GM18502 (cell line): ENCODE measurements around the gene EML2.
"Not testable (repeated sequence)": the region's sequence is repeated elsewhere in the genome, so short reads cannot be mapped to it uniquely, and the experiment has no call there.

ENCODE experiments used
- ATAC-seq: cut with Tn5 transposase; IDR thresholded peaks from one replicate; pipeline ENCODE4 v1.9.1; 2021; ENCODE audit warnings: mild to moderate bottlenecking; ENCODE audit not compliant: unreplicated experiment, poor library complexity

EML2 gene, protein sequence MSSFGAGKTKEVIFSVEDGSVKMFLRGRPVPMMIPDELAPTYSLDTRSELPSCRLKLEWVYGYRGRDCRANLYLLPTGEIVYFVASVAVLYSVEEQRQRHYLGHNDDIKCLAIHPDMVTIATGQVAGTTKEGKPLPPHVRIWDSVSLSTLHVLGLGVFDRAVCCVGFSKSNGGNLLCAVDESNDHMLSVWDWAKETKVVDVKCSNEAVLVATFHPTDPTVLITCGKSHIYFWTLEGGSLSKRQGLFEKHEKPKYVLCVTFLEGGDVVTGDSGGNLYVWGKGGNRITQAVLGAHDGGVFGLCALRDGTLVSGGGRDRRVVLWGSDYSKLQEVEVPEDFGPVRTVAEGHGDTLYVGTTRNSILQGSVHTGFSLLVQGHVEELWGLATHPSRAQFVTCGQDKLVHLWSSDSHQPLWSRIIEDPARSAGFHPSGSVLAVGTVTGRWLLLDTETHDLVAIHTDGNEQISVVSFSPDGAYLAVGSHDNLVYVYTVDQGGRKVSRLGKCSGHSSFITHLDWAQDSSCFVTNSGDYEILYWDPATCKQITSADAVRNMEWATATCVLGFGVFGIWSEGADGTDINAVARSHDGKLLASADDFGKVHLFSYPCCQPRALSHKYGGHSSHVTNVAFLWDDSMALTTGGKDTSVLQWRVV

DNA sequence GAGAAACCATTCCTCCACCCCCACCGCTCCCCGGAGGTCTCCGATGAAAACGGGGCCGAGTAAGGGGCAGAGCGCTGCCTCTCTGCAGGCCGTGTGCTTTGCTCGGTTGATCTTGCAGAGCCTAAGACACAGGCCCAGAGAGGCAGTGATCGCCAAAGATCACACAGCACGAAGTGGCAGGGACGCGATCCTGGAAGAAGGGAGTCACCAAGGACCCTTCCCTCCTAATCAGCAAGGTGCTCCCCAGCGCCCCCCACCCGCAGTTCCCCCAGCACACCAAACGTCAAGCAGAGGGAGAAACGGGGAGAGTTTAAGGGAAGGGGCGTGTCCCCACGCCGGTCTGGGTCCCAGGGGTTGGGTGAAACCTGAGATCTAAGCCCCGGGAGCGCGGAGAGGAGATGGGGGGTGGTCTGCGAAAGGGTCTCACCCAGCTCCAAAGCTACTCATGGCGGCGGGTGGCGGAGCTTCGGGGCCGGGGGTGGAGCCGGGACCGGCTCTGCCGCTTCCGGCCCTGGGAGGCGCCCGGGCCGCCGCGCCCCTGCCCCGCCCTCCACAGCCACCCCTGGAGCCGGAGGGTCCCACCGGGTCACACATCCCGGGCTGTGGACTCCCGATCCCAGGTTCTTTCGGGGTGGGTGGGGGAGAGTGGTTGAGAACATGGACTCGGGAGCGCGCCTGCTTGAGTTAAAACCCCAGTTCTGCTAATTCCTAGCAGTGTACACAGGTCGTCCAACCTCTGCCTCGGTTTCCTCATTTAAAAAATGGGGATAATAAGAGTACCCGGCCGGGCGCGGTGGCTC is at the start of gene EML2:
Gene EML2 (minus strand): TSS at position 468 of the 800 bp plus-strand sequence. CDS start 21 bp downstream, at position 447.
- no peak for ATAC-seq

DNA sequence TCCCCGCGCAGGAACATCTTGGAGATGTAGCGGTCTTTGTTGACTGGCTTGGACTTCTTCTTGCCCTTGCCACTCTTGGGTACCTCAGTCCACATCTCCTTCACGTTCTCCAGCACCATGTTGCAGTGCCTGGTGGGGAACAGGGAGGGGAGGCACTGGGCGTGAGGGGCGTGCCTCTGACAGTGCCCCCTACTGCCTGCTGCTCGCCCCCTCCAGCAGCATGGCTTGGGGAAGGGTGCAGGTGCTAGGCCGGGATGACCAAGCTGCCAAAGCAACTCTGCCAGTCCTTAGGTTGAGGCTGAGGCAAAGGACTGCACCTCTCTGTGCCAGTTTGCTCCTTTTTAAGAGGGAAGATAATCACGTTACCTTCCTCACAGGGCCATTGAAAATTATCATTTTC is 48.4 kb upstream of the EML2 start:
- no peak for ATAC-seq

DNA sequence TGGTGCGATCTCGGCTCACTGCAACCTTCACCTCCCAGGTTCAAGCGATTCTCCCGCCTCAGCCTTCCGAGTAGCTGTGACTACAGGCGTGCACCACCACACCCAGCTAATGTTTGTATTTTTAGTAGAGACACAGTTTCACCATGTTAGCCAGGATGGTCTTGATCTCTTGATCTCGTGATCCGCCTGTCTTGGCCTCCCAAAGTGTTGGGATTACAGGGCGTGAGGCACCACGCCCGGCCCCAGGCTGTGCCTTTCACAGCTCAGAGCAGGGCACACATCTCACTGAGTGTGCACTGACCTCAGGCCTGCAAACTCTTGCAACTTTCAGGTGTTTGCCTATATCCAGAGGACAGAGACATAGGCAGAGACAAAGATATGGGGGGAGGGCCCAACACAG is 45.8 kb upstream of the EML2 start:
- not testable (repeated sequence) for ATAC-seq

DNA sequence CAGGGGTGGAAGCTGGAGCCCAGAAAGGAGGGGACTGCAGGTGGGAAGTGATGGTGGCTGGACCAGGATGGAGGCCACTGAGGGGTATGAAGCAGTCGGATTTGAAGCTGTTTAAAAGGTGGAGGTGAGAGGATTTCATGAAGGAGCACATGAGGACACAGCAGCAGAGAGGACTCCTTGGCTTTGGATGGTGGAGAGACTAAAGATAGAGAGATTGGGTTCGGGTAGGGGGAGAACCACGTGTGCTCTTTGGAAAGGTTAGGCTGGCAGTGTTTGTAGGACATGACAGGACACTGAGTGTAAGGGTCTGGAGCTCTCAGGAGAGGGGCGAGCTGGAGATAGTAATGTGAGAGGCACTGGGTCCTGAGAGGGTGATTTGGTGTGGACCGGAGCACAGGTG is 43.7 kb upstream of the EML2 start:
- no peak for ATAC-seq

DNA sequence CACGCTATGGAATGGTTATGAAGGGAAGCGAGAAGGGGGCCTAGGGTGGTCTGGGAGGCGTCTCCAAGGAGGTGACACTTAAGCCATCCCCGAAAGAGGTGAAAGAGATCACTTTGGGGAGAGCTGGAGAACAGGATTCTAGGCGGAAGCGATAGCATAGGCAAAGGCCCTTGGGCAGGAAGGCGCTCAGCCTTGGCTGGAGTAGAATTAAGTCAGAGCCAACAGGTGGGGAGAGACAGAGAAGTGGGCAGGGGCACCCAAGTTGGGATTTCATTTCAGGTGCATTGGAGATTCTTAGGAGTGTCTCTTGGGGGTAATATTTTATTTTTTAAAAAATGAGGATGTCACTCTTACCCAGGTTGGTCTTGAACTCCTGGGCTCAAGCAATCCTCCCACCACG is 42.9 kb upstream of the EML2 start:
- no peak for ATAC-seq

DNA sequence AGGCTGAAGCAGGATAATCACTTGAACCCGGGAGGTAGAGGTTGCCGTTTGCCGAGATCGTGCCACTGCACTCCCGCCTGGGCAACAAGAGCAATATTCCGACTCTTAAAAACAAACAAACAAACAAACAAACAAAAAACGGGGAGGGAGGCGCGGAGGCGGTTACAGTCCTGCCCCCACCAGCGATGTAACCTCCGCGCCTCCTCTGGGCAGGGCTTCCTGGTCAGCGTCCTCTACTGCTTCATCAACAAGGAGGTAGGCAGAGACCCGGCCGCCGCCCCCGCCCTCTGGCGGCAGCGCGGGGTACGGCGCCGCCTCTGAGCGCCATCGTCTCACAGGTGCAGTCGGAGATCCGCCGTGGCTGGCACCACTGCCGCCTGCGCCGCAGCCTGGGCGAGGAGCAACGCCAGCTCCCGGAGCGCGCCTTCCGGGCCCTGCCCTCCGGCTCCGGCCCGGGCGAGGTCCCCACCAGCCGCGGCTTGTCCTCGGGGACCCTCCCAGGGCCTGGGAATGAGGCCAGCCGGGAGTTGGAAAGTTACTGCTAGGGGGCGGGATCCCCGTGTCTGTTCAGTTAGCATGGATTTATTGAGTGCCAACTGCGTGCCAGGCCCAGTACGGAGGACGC is 42.3 kb upstream of the EML2 start:
- peak; percentile 74 for ATAC-seq

DNA sequence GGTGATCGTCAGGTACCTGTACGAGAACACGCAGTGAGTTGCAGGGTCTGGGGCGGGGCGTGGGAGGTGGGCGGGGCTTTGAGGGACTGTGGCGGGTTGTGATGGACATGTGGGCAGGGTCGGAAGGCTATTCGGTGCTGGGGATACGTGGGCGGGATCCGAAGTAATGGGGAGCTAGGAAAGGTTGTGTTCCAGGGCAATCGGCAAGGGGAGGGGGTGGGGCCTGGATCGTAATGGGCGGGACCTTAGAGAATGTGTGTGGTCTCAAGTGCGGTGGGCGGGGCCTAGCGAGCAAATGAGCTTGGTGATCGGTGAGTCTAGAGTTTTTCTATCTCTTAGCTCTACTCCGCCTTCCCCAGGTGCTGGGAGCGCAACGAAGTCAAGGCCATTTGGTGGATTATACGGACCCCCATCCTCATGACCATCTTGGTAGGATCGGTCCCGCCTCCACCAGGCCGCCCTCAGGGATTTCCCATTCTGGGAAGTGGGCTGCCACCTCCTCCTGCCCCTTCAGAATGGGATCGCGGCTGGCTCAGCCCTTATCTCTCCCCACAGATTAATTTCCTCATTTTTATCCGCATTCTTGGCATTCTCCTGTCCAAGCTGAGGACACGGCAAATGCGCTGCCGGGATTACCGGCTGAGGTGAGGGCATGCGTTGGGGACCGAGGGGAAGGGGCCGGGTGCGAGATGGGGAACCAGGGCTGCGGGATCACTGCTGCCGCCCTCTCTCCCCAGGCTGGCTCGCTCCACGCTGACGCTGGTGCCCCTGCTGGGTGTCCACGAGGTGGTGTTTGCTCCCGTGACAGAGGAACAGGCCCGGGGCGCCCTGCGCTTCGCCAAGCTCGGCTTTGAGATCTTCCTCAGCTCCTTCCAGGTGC is 38.4 kb upstream of the EML2 start:
- peak; percentile 50 for ATAC-seq

DNA sequence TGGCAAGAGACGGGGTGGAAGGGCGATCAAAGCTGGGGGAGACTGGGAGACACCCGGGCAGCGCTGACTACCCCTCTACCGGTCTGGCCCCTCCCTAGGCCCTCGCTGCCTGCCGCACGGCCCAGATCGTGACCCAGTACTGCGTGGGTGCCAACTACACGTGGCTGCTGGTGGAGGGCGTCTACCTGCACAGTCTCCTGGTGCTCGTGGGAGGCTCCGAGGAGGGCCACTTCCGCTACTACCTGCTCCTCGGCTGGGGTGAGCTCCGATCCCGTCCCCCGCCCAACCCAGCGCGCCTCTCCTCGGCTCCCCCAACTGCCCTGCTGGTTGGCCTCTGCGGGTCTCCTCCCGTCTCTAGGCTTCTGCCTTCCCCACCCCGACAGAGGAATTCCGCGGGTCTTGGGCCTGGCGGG is 37.7 kb upstream of the EML2 start:
- ATAC-seq = peak; percentile 18

DNA sequence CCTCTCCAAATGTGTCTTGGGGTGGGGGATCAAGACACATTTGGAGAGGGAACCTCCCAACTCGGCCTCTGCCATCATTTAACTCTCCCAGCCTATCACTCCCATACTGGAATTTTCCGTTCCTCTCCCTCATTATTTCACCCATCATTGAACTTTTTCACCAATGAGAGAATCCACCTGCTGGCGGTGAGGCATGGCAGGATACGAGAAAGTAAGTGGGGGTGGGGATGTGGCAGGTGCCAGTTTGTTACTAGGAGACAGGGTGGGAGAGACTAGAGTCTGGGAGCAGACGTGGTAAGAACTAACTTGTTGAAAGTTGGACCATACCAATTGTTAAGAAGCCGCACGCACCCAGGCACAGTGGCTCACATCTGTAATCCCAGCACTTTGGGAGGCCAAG is 35.7 kb upstream of the EML2 start:
- no peak for ATAC-seq

DNA sequence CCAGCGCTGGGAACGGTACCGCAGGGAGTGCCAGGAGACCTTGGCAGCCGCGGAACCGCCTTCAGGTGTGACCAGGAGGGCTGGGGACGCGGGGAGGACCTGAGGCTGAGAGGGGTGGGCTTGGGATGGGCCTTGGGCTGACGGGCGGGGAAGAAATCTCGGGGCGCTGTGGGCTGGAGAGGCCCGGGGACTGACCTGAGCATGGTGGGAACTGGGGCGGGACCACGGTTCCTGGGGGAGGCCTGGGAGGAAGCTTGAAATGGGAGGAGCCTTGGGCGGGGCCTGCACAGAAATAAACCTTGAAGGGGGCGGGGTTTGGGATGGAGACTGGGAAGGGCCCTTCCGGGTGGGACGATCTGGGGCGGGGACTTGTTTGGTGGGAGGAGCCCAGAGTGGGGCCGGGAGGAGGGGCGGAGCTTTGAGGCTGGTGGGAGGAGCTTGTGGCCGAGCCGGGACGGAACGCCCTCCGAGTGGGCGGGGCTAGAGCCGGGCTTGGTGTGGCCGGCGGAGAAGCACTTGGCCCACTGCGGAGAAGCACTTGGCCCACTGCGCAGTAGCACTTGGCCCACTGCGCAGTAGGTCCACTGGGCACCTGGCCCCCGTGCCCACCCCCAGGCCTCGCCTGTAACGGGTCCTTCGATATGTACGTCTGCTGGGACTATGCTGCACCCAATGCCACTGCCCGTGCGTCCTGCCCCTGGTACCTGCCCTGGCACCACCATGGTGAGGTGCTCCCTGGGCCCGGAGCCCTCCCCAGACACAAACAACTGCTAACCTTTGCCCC is 31.7 kb upstream of the EML2 start:
- ATAC-seq = no peak

DNA sequence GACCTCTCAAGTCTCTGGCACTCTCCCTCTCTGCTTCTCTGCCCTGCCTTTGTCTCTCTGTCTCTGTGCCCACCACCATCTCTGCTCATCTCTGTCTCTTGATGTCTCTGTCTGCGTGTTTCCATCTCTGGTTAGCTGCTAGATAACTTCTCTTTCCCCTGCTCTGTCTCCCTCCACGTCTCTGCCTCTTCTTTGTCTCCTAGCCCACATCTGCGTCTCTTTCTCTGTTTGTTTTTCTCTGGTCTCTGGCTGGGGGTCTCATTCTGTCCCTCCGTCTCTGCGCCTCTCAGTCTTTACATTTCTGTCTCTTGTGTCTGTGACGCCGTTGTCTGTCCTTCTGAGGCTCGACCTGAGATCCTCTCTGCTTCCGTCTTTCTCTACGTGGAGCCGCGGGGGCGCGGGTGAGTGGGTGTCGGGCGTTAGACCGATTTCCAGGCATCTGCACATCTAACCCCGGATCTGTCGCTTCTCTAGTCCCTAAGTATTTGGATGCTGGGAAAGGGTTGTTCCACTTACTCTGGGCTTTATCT is 29.2 kb upstream of the EML2 start:
- ATAC-seq = peak; percentile 3

DNA sequence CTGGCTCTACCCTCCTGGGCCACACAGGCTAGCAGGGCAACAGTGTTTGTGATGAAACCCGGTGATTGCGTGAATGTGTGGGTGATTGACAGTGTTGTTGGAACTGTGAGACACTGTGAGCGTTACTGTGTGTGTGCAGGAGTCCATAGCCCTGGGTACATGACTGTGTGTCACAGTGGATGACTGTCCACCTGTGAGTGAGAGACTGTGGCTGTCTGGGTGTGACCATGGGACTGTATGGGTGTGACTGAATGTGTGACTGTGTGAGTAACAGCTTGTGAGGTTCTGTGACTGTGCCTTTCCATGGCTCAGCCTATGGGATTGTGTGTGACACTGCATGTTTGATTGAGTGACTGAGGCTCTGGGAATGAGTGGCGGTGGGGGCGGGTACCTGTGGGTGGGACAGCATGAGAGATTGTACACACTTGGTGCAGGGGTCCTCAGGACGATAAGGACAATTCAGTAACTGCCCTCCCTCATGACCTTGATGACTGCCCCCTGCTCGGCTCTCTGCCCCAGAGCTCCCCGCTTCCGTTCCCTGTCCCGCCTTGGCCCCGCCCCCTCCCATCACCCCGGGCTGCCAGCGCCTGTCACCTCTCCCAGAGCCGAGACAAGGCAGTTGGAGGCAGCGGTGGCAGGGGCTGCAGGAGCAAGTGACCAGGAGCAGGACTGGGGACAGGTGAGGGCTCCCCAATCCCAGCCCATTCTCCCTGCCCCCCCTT is 28.6 kb upstream of the EML2 start, which contains the start of gene GIPR:
Gene GIPR (plus strand): TSS at position 602 of the 722 bp plus-strand sequence. CDS start 1,300 bp downstream, outside the sequence.
- peak; percentile 32 for ATAC-seq

DNA sequence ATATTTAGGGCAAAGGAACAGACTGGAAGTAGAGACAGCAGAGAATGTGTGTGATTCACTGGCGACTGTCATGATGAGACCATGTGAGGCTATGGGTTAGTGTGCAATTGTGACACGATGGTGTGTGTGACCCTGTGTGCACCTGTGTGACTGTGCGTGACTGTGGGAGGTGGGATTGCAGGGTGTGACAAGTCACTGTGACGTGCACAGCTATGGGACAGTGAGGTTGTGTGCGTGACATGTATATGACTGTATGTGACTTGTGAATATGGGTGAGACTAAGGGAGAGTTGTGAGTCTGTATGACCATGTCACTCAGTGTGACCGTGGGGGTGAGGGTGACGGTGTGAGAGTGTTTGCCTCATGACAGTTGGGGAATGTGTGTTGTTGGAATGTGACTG is 25.4 kb upstream of the EML2 start:
- no peak for ATAC-seq

DNA sequence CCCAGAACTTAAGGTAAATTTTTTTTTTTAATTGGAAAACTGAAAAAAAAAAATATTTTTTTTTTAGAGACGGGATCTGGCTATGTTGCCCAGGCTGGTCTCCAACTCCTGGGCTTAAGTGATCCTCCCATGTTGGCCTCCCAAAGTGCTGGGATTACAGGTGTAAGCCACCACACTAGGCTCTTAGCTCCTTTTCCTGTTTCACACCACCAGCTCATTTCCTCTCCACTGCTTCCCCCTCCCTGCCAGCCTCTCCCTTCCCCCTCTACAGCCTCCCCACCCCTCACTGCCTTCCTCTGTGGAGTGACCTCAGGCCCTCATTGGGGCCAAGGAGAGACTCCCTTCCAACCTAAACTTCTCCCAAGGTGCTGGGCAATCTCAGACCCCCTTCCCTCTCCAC is 24.6 kb upstream of the EML2 start:
- no peak for ATAC-seq

DNA sequence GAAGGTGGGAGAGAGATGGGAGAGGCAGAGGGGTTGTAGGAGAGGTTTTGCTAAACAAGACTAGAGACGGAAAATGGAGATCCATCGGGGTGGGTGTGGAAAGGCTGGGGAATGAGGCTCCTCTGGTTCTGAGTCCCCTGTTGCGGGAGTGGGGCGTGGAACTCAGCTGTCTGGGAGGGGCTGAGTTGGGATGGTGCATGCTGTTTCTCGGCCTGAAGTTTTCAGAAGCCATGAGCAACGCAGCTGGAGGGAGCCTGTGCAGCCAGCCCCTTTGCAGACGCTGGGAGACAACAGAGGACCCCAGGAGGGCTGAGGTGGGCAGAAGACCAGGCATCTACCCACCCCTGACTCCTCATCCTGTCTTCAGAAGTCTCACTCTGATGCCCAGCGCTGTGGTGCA is 21.4 kb upstream of the EML2 start:
- ATAC-seq = no peak

DNA sequence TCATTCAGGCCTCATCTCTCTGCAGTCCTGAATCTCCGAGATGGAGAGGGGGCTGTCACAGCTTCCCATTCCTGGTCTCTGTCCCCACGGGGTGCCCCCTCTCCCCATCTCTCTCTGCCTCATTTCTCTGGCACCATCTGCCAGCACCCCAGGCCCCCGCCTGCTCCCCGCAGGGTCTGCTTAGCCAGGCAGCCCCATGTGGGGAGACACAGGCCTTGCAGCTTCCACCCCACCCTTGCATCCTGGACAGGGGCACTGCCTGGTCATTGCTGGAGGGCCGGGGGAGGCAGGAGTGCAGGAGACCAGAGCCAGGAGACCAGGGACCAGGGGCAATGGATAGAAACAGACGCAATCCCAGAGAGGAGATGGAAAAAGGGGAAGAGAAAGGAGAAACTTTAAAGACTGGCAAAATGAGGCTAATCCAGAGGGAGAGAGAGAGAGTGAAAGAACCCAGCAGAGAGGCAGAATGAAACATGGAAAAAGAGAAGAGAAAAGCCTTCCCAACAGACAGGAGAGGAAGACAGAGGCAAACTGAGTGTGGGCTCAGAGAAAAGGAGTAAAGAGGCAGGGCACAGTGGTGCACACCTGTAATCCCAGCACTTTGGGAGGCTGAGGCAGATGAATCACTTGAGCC is 20.0 kb upstream of the EML2 start:
- ATAC-seq = no peak

DNA sequence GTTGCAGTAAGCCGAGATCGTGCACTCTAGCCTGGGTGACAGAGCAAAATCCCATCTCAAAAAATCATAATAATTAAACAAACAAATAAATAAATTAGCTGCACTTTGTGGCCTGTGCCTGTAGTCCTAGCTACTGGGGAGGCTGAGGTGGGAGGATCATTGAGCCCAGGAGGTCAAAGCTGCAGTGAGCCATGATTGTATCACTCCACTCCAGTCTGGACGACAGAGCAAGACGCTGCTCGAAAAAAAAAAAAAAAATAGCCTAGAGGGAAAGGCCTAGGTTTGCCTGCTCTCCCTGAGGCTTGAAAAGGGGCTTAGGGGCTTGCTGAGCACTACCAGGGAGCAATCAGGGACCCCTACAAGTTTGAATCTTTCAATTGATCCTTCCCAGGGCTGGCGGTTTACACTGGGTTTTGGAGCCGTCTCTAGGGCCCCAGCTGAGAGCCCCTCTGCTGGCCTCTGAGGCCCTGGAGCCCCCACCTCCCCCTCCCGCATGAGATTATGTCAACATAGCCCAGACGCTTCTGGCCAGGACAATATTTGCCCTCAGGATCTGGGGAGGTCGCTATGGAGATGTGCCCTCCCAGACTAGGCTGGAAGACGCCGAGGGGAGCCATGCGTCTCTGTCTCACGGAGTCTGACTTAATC is 18.4 kb upstream of the EML2 start:
- ATAC-seq = no peak
